GM12865 (cell line): ENCODE data around the gene CAP2.

Experiments used
- DNase-seq: peaks from one replicate; pipeline ENCODE4 v3.0.0; 2010; ENCODE audit warnings: low read depth
- H3K4me3 ChIP-seq: 2 replicates; pipeline ENCODE4 v1.5.1; 2011; ENCODE audit warnings: mild to moderate bottlenecking, low read depth, low read length, control low read depth
- CTCF ChIP-seq: IDR thresholded peaks from 2 replicates; pipeline ENCODE4 v1.5.1; 2011; ENCODE audit warnings: low read length, control low read depth, low read depth, inconsistent platforms; ENCODE audit not compliant: insufficient read depth; ENCODE audit errors: missing control alignments

The CAP2 gene

DNA sequence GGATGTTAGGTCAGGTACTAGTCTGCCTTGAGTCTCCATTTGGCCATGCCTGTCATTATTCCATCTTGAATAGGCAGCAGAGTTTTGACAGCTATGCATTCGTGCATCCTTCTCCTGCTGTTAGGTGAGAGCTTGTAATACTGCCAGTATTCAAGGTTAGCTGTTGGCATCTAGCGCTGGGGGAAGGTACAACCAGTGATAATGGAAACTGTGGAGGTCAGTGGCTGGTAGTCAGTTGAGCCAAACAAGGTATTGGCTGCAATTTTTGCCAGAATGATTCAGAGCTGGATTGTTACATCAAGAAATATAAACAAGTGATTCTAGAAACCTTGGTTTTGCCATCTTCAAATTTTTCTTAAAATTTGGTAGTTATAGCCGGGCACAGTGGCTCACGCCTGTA is 213.2 kb downstream of the CAP2 start:
- no peak for DNase-seq
- H3K4me3 ChIP-seq = no peak overlapping the region
- TF ChIP-seq CTCF = no peak
